Sigmoid colon (tissue), 4 donors: Measurements from ENCODE around the gene XRN2.

Experiments
- CTCF ChIP-seq, 4 experiments: fragments of 450-650 bp in 3 of 4; fragments of 200-600 bp in 1 of 4; IDR thresholded peaks; one replicate each; pipeline ENCODE4 v1.5.1; 2016 to 2019; ENCODE audit warnings: antibody characterized with exemption in 4 of 4, mild to moderate bottlenecking in 3 of 4, moderate library complexity in 2 of 4
- EP300 ChIP-seq, 4 donors: sonication (generic); formaldehyde crosslinking; IDR thresholded peaks; one replicate each; pipeline ENCODE4 v1.6.1; 2017; ENCODE audit warnings: antibody characterized with exemption in 4 of 4
- POLR2A ChIP-seq, 2 donors: fragments of 450-650 bp; IDR thresholded peaks; one replicate each; pipeline ENCODE4 v1.6.1; 2016; ENCODE audit warnings: antibody characterized with exemption in 2 of 2, mild to moderate bottlenecking in 2 of 2, moderate library complexity in 2 of 2
- POLR2AphosphoS5 ChIP-seq, 4 donors: sonication (generic); formaldehyde crosslinking; IDR thresholded peaks; one replicate each; pipeline ENCODE4 v1.6.1; 2017; ENCODE audit warnings: antibody characterized with exemption in 4 of 4

DNA sequence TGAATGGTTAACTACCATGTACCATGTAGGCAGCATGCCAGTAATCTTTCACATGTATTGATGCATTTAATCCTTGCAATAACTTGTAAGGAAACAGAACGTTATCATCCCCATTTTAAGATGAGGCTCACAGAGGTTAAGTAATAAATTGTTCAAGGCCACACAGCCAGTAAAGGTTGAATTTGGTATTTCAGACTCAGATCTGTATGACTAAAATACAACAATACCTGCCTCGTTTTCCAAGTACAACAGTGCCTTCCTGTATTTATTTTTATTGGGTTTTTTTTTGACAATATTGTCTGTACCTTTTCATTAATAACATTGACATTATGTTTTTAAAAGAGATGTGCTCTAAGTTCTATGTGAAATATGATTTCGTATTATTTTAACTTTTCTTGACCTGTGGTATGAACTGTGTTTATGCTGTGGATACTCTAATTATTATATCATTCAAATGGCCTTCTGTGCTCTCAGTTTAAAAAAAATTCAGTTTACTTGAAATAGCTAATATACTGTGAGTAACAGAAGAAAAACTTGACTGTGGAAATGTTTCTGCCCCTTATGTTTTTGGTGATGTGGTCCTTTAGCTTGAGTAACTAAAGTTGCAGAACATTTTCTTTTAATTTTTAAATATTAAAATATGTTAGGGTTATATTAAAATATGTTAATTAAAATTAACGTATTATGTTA is 39.7 kb downstream of the XRN2 start:
- TF ChIP-seq POLR2A (IDR thresholded peaks at IDR 0.05), result no peak
- TF ChIP-seq CTCF (IDR thresholded peaks at IDR 0.05), result no peak
- no peak for TF ChIP-seq POLR2AphosphoS5 (IDR thresholded peaks at IDR 0.05)
- no peak for TF ChIP-seq EP300 (IDR thresholded peaks at IDR 0.05)
